GM23248 (cell line): ENCODE data around the gene ZNF771.

Source experiments
- EZH2 ChIP-seq: fragments of 200-600 bp; sonication (generic); IDR thresholded peaks from 2 replicates; pipeline ENCODE4 v1.6.1; 2018; ENCODE audit warnings: antibody characterized with exemption, mild to moderate bottlenecking; ENCODE audit not compliant: insufficient read depth, poor library complexity, severe bottlenecking
- EZH2phosphoT487 ChIP-seq: fragments of 200-600 bp; sonication (generic); IDR thresholded peaks from 2 replicates; pipeline ENCODE4 v1.6.1; 2018; ENCODE audit warnings: antibody characterized with exemption, moderate library complexity, mild to moderate bottlenecking, low read depth; ENCODE audit not compliant: insufficient read depth

DNA sequence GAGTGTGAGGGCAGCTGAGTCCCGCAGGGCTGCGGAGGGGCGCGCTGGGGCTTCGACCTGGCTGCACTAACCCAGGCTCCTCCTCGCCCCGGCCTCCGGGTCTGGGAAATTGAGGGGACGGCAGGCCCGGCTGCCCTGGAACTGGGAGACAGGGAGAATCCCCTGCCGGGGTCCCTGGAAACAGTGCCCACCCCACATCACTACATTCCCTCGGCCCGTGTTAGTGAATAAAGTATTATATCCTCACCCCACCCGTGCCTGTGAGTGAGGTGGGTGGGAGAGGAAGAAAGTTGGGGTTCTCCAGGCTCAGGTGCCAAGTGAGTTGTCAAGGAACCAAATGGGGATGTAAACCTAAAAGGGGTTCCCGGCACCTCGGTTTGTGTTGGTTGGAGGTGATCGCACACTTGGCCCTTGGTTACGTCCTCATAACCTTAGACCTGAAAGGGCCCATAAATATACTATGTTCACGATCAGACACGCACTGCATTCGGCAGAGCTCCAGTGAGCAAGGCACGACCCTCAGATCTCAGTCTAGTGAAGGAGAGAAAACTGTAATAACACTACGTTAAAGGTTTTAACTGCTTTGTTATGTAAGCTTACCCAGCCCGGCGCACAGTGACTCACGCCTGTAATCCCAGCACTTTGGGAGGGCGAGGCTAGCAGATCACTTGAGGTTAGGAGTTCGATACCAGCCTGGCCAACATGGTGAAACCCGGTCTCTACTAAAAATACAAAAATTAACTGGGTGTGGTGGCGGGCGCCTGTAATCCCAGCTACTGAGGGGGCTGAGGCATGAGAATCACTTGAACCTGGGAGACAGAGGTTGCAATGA is 11.2 kb downstream of the ZNF771 start:
- TF ChIP-seq EZH2 (no peak), EZH2phosphoT487 (no peak)
